ENCODE measurements around the gene MAN2B2. TPM values are rescaled to one million over a fixed set of nuclear protein-coding genes. Genes with fewer than 3 reads are reported as not detected.
"Not testable (repeated sequence)": the region's sequence is repeated elsewhere in the genome, so short reads cannot be mapped to it uniquely, and the experiment has no call there.

The MAN2B2 gene
- total RNA-seq, 4 donors from 2014 or later, result 14.1 to 33.7 (median 27.0) TPM

DNA sequence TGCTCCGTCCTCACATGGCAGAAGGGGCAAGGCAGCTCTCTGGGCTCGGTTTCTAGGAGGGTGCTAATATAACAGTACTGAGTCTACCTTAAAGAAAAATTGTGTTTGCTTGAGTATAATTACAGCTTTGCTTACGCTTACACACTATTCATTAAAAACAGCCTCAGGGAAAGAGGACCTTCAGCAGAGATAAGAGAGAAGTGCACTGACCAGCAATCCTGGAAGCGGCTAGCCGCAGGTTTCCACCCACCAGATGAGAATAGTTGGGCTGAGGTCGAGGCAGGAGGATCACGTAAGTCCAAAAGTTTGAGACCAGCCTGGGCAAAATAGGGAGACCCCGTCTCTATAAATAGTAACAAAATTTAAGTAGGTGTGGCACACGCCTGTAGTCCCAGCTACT is 50.3 kb downstream of the MAN2B2 start:
- no peak for TF ChIP-seq POLR2A (IDR thresholded peaks at IDR 0.05)
- TF ChIP-seq, protein P1, sequence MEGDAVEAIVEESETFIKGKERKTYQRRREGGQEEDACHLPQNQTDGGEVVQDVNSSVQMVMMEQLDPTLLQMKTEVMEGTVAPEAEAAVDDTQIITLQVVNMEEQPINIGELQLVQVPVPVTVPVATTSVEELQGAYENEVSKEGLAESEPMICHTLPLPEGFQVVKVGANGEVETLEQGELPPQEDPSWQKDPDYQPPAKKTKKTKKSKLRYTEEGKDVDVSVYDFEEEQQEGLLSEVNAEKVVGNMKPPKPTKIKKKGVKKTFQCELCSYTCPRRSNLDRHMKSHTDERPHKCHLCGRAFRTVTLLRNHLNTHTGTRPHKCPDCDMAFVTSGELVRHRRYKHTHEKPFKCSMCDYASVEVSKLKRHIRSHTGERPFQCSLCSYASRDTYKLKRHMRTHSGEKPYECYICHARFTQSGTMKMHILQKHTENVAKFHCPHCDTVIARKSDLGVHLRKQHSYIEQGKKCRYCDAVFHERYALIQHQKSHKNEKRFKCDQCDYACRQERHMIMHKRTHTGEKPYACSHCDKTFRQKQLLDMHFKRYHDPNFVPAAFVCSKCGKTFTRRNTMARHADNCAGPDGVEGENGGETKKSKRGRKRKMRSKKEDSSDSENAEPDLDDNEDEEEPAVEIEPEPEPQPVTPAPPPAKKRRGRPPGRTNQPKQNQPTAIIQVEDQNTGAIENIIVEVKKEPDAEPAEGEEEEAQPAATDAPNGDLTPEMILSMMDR (IDR thresholded peaks at IDR 0.05), result no peak
- H3K4me3 ChIP-seq (ENCODE audit: low read depth, poor library complexity, severe bottlenecking), result no peak overlapping the region
- no peak for DNase-seq (ENCODE audit: low spot score in 2 of 2)
- intact Hi-C loops (cut with DNase I; ENCODE audit: low total_unique reads), result no loop called here
- 77 to 87% methylated on average over 9 of the region's 9 CpGs for WGBS, 2 donors

DNA sequence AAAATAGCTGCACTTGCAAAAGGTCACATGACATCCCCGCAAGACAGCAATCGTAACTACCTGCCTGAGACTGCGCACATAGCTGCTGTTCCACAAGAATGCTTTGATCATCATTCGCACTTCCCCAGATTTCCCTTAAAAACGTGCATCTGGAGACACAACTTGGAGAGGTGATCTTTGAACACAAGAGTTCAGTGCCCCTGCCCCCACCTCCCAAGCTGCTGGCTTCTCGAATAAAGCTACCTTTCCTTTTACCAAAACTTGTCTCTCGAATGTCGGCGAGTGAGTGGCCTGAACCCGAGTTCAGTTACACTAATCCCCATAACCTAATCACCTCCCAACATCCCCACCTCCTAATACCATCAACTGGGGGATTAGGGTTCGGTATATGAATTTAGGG is 51.1 kb downstream of the MAN2B2 start:
- 71 to 82% methylated on average over 11 of the region's 11 CpGs for WGBS, 2 donors
- no peak for DNase-seq (ENCODE audit: low spot score in 2 of 2)
- H3K4me3 ChIP-seq (ENCODE audit: low read depth, poor library complexity, severe bottlenecking), result no peak overlapping the region
- TF ChIP-seq POLR2A (IDR thresholded peaks at IDR 0.05), result no peak
- TF ChIP-seq, protein P1 (IDR thresholded peaks at IDR 0.05), result no peak
- intact Hi-C loops (cut with DNase I; ENCODE audit: low total_unique reads), result no loop called here

DNA sequence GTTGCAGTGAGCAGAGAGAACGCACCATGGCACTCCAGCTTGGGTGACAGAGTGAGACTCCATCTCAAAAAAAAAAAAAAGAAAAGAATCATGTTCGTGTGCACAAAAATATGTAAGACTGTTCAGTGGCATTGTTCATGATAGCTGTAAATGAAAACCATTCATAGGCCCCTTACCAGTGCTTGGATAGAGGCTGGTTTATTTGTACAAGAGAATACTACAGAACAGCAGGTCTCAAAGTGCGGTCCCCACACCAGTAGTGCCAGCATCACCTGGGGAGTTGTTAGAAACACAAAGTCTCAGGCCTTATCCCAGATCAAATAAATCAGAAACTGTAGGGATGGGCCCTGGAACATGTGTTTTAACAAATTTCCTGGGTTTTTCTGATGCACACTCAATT is 52.8 kb downstream of the MAN2B2 start:
- WGBS, 2 donors, result 81 to 86% methylated on average over 3 of the region's 3 CpGs
- TF ChIP-seq, protein P1 (IDR thresholded peaks at IDR 0.05), result no peak
- intact Hi-C loops (cut with DNase I; ENCODE audit: low total_unique reads), result no loop called here
- DNase-seq (ENCODE audit: low spot score in 2 of 2), result no peak
- no peak overlapping the region for H3K4me3 ChIP-seq (ENCODE audit: low read depth, poor library complexity, severe bottlenecking)

DNA sequence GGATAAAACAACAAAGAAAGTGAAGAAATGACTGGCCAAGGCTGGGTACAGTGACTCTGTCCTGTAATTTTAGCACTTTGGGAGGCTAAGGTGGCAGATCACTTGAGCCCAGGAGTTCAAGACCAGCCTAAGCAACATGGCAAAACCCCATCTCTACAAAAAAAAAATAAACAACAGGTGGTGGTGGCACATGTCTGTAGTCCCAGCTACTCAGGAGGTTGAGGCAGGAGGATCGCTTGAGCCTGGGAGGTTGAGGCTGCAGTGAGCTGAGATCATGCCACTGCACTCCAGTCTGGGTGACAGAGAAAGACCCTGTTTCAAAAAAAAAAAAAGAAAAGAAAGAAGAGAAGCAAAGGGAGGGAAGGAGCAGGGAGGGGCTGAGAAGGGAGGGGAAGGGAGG is 53.5 kb downstream of the MAN2B2 start:
- DNase-seq (ENCODE audit: low spot score in 2 of 2); intact Hi-C loops (cut with DNase I; ENCODE audit: low total_unique reads); H3K4me3 ChIP-seq (ENCODE audit: low read depth, poor library complexity, severe bottlenecking): not testable (repeated sequence)
- 94 to 100% methylated on average over 1 of the region's 1 CpG for WGBS, 2 donors

DNA sequence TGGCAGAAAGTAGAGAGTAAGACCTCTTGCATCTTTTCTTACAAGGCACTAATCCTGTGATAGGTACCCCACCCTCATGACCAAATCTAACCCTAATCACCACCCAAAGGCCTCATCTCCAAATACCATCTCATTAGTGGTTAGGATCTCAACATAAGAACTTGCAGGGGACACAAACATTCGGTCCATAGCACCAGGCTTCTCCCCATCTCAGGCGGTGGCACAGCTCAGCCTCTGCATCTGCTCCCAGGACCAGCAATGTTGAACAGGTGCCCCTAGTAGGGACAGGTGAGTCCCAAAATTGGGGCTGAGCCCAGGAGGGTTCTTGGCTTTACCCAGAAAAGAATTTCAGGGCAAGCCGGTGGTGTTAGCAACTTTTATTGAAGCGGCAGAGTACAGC is 57.1 kb downstream of the MAN2B2 start:
- 93 to 95% methylated on average over 4 of the region's 4 CpGs for WGBS, 2 donors
- intact Hi-C loops (cut with DNase I; ENCODE audit: low total_unique reads), result no loop called here
- H3K4me3 ChIP-seq (ENCODE audit: low read depth, poor library complexity, severe bottlenecking), result no peak overlapping the region
- DNase-seq (ENCODE audit: low spot score in 2 of 2), result peak in 1 of 2 donors; percentile 59
- no peak for TF ChIP-seq POLR2A (IDR thresholded peaks at IDR 0.05)
- TF ChIP-seq, protein P1 (IDR thresholded peaks at IDR 0.05), result no peak

DNA sequence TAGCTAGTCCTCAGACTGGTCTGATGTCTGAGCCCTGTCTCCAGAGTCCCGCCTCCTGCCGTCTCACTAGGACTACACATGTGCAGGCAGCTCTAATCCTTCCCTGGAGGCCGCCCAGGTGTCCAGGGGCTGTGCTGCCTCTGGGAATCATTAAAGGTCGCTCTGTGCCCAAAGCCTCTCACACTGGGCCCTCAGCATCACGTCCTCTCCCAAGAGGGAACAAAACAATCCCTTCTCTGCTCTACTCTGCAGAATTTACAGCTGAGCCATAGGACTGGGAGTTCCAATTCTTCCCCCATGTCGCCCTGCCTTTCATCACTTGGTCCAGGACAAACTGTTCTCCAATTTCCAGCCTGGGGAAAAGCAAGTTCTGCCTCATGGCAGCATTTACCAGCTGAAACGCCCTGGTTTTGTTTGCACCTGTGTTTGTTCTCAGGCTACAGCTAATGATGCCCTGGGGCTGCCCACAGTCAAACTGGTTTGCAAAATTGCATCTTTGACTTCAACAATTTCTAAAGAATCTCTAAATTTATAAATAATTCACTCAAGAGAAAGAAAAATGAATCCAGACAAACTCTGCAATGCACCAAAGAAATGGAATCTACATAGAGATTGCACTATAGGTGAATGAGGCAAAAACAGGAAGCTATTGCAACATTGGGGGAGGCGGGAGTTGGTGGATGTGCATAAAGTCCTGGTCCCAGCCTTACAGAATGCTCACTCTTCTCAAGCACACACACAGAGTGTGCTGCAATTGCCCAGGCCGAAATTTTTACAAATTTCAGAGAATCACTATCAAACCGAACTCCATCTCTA is 58.3 kb downstream of the MAN2B2 start:
- WGBS, 2 donors, result 65% methylated on average over 10 of the region's 10 CpGs
- TF ChIP-seq, protein P1 (IDR thresholded peaks at IDR 0.05), result no peak
- no peak for TF ChIP-seq POLR2A (IDR thresholded peaks at IDR 0.05)
- no peak overlapping the region for H3K4me3 ChIP-seq (ENCODE audit: low read depth, poor library complexity, severe bottlenecking)
- intact Hi-C loops (cut with DNase I; ENCODE audit: low total_unique reads), result no loop called here
- DNase-seq (ENCODE audit: low spot score in 2 of 2), result peak in 1 of 2 donors; percentile 73

Measured in lower leg skin (tissue), 4 donors.